H1 (cell line): ENCODE measurements around the gene AKT1S1. TPM values are rescaled to one million over a fixed set of nuclear protein-coding genes. Genes with fewer than 3 reads are reported as not detected.

Experiments
- CBX8 ChIP-seq: fragments of 300-800, 300-1000 bp; sonication (generic); IDR thresholded peaks from 2 replicates; pipeline ENCODE4 v1.7.1; 2016; ENCODE audit warnings: low read depth, low read length, borderline replicate concordance
- CHD2 ChIP-seq: IDR thresholded peaks from 2 replicates; pipeline ENCODE4 v1.6.1; 2012; ENCODE audit warnings: low read length, improper control_type of control experiment
- GTF2F1 ChIP-seq: IDR thresholded peaks from 2 replicates; pipeline ENCODE4 v1.6.1; 2012; ENCODE audit warnings: low read depth, low read length, improper control_type of control experiment, borderline replicate concordance
- POLR2A ChIP-seq, 2 experiments: IDR thresholded peaks; 1 replicate in 1 of 2; 2 replicates in 1 of 2; pipeline ENCODE4 v1.6.1; 2011; ENCODE audit warnings: low read depth in 2 of 2, low read length in 2 of 2, mild to moderate bottlenecking in 2 of 2; ENCODE audit errors: control extremely low read depth in 1 of 2
- RBBP5 ChIP-seq: IDR thresholded peaks from 2 replicates; pipeline ENCODE4 v1.7.1; 2012; ENCODE audit warnings: low read depth, mild to moderate bottlenecking, inconsistent platforms, low read length, moderate library complexity, borderline replicate concordance
- SIX5 ChIP-seq: IDR thresholded peaks from 2 replicates; pipeline ENCODE4 v1.6.1; 2011; ENCODE audit warnings: mild to moderate bottlenecking, low read depth, low read length
- SRF ChIP-seq: IDR thresholded peaks from 2 replicates; pipeline ENCODE4 v1.6.1; 2011; ENCODE audit warnings: mild to moderate bottlenecking, low read depth, low read length, moderate library complexity
- TBP ChIP-seq: IDR thresholded peaks from 2 replicates; pipeline ENCODE4 v1.6.1; 2011; ENCODE audit warnings: low read depth, low read length, improper control_type of control experiment
- polyA plus RNA-seq, 7 experiments: library from polyadenylated mRNA; depleted of rRNA in 3 of 7; stranded (reverse) in 5 of 7; unstranded in 2 of 7; fragments of >200 nt in 5 of 7; fragments of 200-250 nt in 2 of 7; gene quantifications; 1 replicate in 5 of 7; 2 replicates in 1 of 7; 4 replicates in 1 of 7; pipeline versions ENCODE4 v1.2.1 to v1.2.3, GENCODE V29; 2011 to 2013; ENCODE audit warnings: missing spikeins in 2 of 7, mixed read lengths in 2 of 7
- total RNA-seq: library from RNA; stranded (reverse); fragmentation: NEBNext Ultra II Directional; extraction: Animal tissue kit (Norgen Biotek cat#: 25700); gene quantifications from 2 replicates; pipeline ENCODE4 v1.2.1, GENCODE V29; 2021
- TF ChIP-seq, protein P1 (sequence below): fragments of 300-600 bp; sonication (generic); IDR thresholded peaks from 2 replicates; pipeline ENCODE4 v1.7.1; 2012; ENCODE audit warnings: low read length, moderate library complexity, mild to moderate bottlenecking, inconsistent platforms; ENCODE audit not compliant: insufficient replicate concordance

AKT1S1 gene
- total and polyA plus RNA-seq, 2 of the 8 experiments (the other 6 are each of a cell fraction or from before 2014, with no cell fraction given) = 40.7 to 45.9 TPM

DNA sequence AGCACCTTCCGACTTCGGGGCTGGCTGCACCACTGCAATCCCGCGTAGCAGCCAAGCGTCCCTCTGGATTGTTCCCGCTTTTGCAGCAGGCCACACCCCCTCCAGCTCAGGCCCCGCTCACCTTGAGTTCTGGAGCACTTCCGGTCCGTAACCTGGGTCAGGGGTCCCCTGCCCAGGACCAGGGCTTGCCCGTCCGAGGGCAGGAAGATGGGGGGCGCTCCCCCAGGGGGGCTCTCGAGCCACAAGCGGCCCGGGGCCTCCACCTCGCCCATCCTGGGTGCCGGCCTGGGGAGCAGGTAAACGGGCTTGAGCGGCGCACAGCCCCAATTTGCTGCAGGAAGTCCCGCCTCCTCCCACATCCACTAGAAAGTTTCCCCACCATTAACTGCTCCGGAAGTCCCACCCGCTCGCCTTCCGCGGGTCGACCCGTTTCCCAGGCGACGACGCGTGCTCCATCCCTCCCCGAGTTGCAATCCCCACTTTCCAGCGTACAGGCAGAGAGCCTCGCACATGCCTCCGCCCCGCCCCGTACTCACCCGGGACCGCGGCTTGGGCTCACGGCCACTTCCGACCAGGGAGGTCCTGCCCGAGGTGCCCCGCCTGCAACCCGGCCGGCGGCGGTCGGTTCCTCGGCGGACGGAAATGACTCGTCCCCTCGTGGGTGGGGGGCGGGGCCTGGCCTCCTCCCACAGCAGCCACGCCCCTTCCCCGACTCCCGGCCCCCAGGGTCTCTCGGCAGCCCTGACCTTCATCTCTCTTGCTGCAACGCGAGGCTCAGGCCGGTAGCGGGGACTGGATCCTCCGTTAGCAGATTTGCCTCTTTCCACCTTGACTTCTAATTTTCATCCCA is 10.0 kb downstream of the AKT1S1 start, which contains the start of gene PNKP (continued):
- TF ChIP-seq POLR2A (IDR thresholded peaks at IDR 0.05; ENCODE audit: control extremely low read depth in 1 of 2, low read depth in 2 of 2, low read length in 2 of 2) = peak; percentile 7 to 84
- TF ChIP-seq, protein P1, sequence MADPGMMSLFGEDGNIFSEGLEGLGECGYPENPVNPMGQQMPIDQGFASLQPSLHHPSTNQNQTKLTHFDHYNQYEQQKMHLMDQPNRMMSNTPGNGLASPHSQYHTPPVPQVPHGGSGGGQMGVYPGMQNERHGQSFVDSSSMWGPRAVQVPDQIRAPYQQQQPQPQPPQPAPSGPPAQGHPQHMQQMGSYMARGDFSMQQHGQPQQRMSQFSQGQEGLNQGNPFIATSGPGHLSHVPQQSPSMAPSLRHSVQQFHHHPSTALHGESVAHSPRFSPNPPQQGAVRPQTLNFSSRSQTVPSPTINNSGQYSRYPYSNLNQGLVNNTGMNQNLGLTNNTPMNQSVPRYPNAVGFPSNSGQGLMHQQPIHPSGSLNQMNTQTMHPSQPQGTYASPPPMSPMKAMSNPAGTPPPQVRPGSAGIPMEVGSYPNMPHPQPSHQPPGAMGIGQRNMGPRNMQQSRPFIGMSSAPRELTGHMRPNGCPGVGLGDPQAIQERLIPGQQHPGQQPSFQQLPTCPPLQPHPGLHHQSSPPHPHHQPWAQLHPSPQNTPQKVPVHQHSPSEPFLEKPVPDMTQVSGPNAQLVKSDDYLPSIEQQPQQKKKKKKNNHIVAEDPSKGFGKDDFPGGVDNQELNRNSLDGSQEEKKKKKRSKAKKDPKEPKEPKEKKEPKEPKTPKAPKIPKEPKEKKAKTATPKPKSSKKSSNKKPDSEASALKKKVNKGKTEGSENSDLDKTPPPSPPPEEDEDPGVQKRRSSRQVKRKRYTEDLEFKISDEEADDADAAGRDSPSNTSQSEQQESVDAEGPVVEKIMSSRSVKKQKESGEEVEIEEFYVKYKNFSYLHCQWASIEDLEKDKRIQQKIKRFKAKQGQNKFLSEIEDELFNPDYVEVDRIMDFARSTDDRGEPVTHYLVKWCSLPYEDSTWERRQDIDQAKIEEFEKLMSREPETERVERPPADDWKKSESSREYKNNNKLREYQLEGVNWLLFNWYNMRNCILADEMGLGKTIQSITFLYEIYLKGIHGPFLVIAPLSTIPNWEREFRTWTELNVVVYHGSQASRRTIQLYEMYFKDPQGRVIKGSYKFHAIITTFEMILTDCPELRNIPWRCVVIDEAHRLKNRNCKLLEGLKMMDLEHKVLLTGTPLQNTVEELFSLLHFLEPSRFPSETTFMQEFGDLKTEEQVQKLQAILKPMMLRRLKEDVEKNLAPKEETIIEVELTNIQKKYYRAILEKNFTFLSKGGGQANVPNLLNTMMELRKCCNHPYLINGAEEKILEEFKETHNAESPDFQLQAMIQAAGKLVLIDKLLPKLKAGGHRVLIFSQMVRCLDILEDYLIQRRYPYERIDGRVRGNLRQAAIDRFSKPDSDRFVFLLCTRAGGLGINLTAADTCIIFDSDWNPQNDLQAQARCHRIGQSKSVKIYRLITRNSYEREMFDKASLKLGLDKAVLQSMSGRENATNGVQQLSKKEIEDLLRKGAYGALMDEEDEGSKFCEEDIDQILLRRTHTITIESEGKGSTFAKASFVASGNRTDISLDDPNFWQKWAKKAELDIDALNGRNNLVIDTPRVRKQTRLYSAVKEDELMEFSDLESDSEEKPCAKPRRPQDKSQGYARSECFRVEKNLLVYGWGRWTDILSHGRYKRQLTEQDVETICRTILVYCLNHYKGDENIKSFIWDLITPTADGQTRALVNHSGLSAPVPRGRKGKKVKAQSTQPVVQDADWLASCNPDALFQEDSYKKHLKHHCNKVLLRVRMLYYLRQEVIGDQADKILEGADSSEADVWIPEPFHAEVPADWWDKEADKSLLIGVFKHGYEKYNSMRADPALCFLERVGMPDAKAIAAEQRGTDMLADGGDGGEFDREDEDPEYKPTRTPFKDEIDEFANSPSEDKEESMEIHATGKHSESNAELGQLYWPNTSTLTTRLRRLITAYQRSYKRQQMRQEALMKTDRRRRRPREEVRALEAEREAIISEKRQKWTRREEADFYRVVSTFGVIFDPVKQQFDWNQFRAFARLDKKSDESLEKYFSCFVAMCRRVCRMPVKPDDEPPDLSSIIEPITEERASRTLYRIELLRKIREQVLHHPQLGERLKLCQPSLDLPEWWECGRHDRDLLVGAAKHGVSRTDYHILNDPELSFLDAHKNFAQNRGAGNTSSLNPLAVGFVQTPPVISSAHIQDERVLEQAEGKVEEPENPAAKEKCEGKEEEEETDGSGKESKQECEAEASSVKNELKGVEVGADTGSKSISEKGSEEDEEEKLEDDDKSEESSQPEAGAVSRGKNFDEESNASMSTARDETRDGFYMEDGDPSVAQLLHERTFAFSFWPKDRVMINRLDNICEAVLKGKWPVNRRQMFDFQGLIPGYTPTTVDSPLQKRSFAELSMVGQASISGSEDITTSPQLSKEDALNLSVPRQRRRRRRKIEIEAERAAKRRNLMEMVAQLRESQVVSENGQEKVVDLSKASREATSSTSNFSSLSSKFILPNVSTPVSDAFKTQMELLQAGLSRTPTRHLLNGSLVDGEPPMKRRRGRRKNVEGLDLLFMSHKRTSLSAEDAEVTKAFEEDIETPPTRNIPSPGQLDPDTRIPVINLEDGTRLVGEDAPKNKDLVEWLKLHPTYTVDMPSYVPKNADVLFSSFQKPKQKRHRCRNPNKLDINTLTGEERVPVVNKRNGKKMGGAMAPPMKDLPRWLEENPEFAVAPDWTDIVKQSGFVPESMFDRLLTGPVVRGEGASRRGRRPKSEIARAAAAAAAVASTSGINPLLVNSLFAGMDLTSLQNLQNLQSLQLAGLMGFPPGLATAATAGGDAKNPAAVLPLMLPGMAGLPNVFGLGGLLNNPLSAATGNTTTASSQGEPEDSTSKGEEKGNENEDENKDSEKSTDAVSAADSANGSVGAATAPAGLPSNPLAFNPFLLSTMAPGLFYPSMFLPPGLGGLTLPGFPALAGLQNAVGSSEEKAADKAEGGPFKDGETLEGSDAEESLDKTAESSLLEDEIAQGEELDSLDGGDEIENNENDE = no peak
- TF ChIP-seq SIX5 = no peak
- peak; percentile 85 for TF ChIP-seq RBBP5
- no peak for TF ChIP-seq SRF
- TF ChIP-seq TBP = peak; percentile 70; the same call in 1 of the 2 replicates
- TF ChIP-seq CHD2 = peak; percentile 45; the same call in 1 of the 2 replicates
- no peak for TF ChIP-seq GTF2F1
- no peak for TF ChIP-seq CBX8
- TF ChIP-seq, all 59 proteins: peak for 22
